HepG2 (cell line): ENCODE measurements around the gene ZNF345. TPM values are rescaled to one million over a fixed set of nuclear protein-coding genes. Genes with fewer than 3 reads are reported as not detected.

ENCODE experiments used
- AKNA ChIP-seq: sonication (generic); formaldehyde crosslinking; IDR thresholded peaks from 2 replicates; pipeline ENCODE4 v1.4.0; 2020; ENCODE audit warnings: missing genetic modification reagents, borderline replicate concordance
- ATF4 ChIP-seq, 2 experiments: fragments of 450-650 bp in 1 of 2; sonication (generic) in 1 of 2; formaldehyde crosslinking; IDR thresholded peaks; 2 replicates each; pipeline versions ENCODE4 v1.5.0 to v1.8.0; 2020 to 2022; ENCODE audit warnings: mild to moderate bottlenecking in 1 of 2, missing genetic modification reagents in 1 of 2
- DMAP1 ChIP-seq: IDR thresholded peaks from 2 replicates; pipeline ENCODE4 v1.6.1; 2016
- E2F5 ChIP-seq: sonication (generic); formaldehyde crosslinking; conservative IDR thresholded peaks from 2 replicates; pipeline ENCODE4 v1.4.0; 2020; ENCODE audit warnings: missing genetic modification reagents
- GTF3A ChIP-seq: sonication (generic); formaldehyde crosslinking; conservative IDR thresholded peaks from 2 replicates; pipeline ENCODE4 v1.4.0; 2020; ENCODE audit warnings: mild to moderate bottlenecking, missing genetic modification reagents
- HNRNPUL1 ChIP-seq: fragments of 200-400 bp; formaldehyde crosslinking; IDR thresholded peaks from 2 replicates; pipeline ENCODE4 v1.6.1; 2017; ENCODE audit warnings: low read depth, mild to moderate bottlenecking, low read length, moderate library complexity
- KDM2A ChIP-seq: sonication (generic); formaldehyde crosslinking; IDR thresholded peaks from 2 replicates; pipeline ENCODE4 v1.4.0; 2020; ENCODE audit warnings: low read depth, missing genetic modification reagents, borderline replicate concordance
- KLF11 ChIP-seq: IDR thresholded peaks from 2 replicates; pipeline ENCODE4 v1.6.1; 2016; ENCODE audit warnings: missing compliant biosample characterization
- KMT2A ChIP-seq: sonication (generic); formaldehyde crosslinking; IDR thresholded peaks from 2 replicates; pipeline ENCODE4 v1.4.0; 2020; ENCODE audit warnings: missing genetic modification reagents
- KMT2B ChIP-seq: IDR thresholded peaks from 2 replicates; pipeline ENCODE4 v1.6.1; 2016; ENCODE audit warnings: missing genetic modification reagents, missing compliant biosample characterization
- MEIS1 ChIP-seq: sonication (generic); formaldehyde crosslinking; IDR thresholded peaks from 2 replicates; pipeline ENCODE4 v1.9.0; 2021; ENCODE audit warnings: mild to moderate bottlenecking, missing genetic modification reagents, moderate library complexity, borderline replicate concordance
- NONO ChIP-seq, 2 experiments: fragments of 450-650 bp in 1 of 2; sonication (generic) in 1 of 2; formaldehyde crosslinking in 1 of 2; IDR thresholded peaks in 1 of 2; conservative IDR thresholded peaks in 1 of 2; 2 replicates each; pipeline versions ENCODE4 v1.6.1 to v1.8.0; 2017 to 2022; ENCODE audit warnings: mild to moderate bottlenecking in 1 of 2, missing genetic modification reagents in 1 of 2, moderate library complexity in 1 of 2
- POGK ChIP-seq: sonication (generic); formaldehyde crosslinking; conservative IDR thresholded peaks from 2 replicates; pipeline ENCODE4 v1.8.0; 2022; ENCODE audit warnings: mild to moderate bottlenecking, moderate library complexity, missing genetic modification reagents
- UBTF ChIP-seq: sonication (generic); formaldehyde crosslinking; IDR thresholded peaks from 2 replicates; pipeline ENCODE4 v1.4.0; 2020; ENCODE audit warnings: mild to moderate bottlenecking, missing genetic modification reagents
- ZKSCAN1 ChIP-seq: fragments of 150-350 bp; IDR thresholded peaks from 2 replicates; pipeline ENCODE4 v1.6.1; 2014; ENCODE audit warnings: low read length
- ZNF20 ChIP-seq: sonication (generic); formaldehyde crosslinking; IDR thresholded peaks from 2 replicates; pipeline ENCODE4 v1.4.0; 2020; ENCODE audit warnings: mild to moderate bottlenecking, moderate library complexity, missing genetic modification reagents
- ZNF773 ChIP-seq: sonication (generic); formaldehyde crosslinking; IDR thresholded peaks from 2 replicates; pipeline ENCODE4 v1.4.0; 2020; ENCODE audit warnings: missing genetic modification reagents, borderline replicate concordance
- polyA plus RNA-seq, 8 experiments: library from polyadenylated mRNA; depleted of rRNA in 3 of 8; stranded (reverse) in 7 of 8; unstranded in 1 of 8; fragments of >200 nt; fragmentation: Illumina TruSeq in 4 of 8; extraction: Trizol in 4 of 8; gene quantifications; 2 replicates each; pipeline versions ENCODE4 v1.2.1 to v1.2.3, GENCODE V29; 2011 to 2016; ENCODE audit warnings: low read depth in 4 of 8, missing spikeins in 1 of 8, mixed read lengths in 1 of 8; ENCODE audit not compliant: insufficient read depth in 1 of 8
- total RNA-seq, 5 experiments: library from RNA; depleted of rRNA; stranded (reverse); fragments of >200 nt; fragmentation: Illumina TruSeq; extraction: Trizol; gene quantifications; 2 replicates each; pipeline ENCODE4 v1.2.3, GENCODE V29; 2016; ENCODE audit warnings: low read depth in 1 of 5

The ZNF345 gene
- total and polyA plus RNA-seq, 2 of the 13 experiments (the other 11 are each of a cell fraction or from before 2014, with no cell fraction given), result 2.6 to 2.9 TPM

- TF ChIP-seq UBTF, result peak; percentile 64; the same call in 1 of the 2 replicates
- TF ChIP-seq ZNF20 (CRISPR knock-in tag), result no peak
- no peak for TF ChIP-seq HNRNPUL1
- no peak for TF ChIP-seq GTF3A (CRISPR knock-in tag)
- TF ChIP-seq KLF11 (CRISPR knock-in tag), result no peak
- TF ChIP-seq KMT2A (CRISPR knock-in tag), result 0 out of 2 replicates have a peak, but pooled peaks have one; percentile 28
- peak; percentile 51; the same call in 1 of the 2 replicates for TF ChIP-seq DMAP1
- no peak for TF ChIP-seq ZKSCAN1
- peak; percentile 56; the same call in 1 of the 2 replicates for TF ChIP-seq KDM2A (CRISPR knock-in tag)
- TF ChIP-seq AKNA (CRISPR knock-in tag), result no peak
- no peak for TF ChIP-seq NONO (IDR thresholded peaks at IDR 0.05)
- 0 out of 2 replicates have a peak, but pooled peaks have one; percentile 43 for TF ChIP-seq NONO (CRISPR knock-in tag; conservative IDR thresholded peaks at IDR 0.05)
- 0 out of 2 replicates have a peak, but pooled peaks have one; percentile 17 for TF ChIP-seq POGK (CRISPR knock-in tag)
- no peak for TF ChIP-seq ZNF773 (CRISPR knock-in tag)
- TF ChIP-seq ATF4 (CRISPR knock-in tag; IDR thresholded peaks at IDR 0.05), result no peak
- no peak for TF ChIP-seq MEIS1 (CRISPR knock-in tag)
- TF ChIP-seq E2F5, result no peak
- peak; percentile 40; the same call in 1 of the 2 replicates for TF ChIP-seq KMT2B (CRISPR knock-in tag)
Observed at GRCh38 chr19:36849701-36850558, 746 bp upstream of the ZNF345 start (continued).
